Activated naive CD4-positive, alpha-beta T cell treated with anti-CD3 and anti-CD28 coated beads for 36 hours (primary cell): ENCODE measurements around the gene REV1. TPM values are rescaled to one million over a fixed set of nuclear protein-coding genes. Genes with fewer than 3 reads are reported as not detected.
"Not testable (repeated sequence)": the region's sequence is repeated elsewhere in the genome, so short reads cannot be mapped to it uniquely, and the experiment has no call there.

ENCODE experiments used
- CTCF ChIA-PET: fragments of 350-600 bp; sonication (Branson Sonifier 250); formaldehyde crosslinking; loops from one replicate; lab custom pipeline; 2021; ENCODE audit warnings: antibody characterized with exemption; lab: Charles Lee
- DNase-seq: peaks from one replicate; pipeline ENCODE4 v3.0.0-alpha.2; 2020
- H3K27ac Mint-ChIP-seq: one replicate; pipeline ENCODE4 v1.8.0; 2021; ENCODE audit warnings: mild to moderate bottlenecking, mixed read lengths
- H3K27me3 Mint-ChIP-seq: one replicate; pipeline ENCODE4 v1.8.0; 2021; ENCODE audit warnings: low read depth, mixed read lengths
- H3K36me3 Mint-ChIP-seq: one replicate; pipeline ENCODE4 v1.8.0; 2021; ENCODE audit warnings: low read depth, mixed read lengths
- H3K4me1 Mint-ChIP-seq: one replicate; pipeline ENCODE4 v1.8.0; 2021; ENCODE audit warnings: low read depth, mixed read lengths
- H3K4me3 Mint-ChIP-seq: one replicate; pipeline ENCODE4 v1.8.0; 2021; ENCODE audit warnings: mild to moderate bottlenecking, moderate library complexity, mixed read lengths
- H3K9me3 Mint-ChIP-seq: one replicate; pipeline ENCODE4 v1.8.0; 2021; ENCODE audit warnings: mixed read lengths
- intact Hi-C: fragments of 100-400 bp; cut with micrococcal nuclease; formaldehyde crosslinking; loops from one replicate; pipeline ENCODE4 v1.15.1; 2023
- total RNA-seq, 2 experiments: library from RNA; stranded (reverse); gene quantifications; one replicate each; pipeline ENCODE4 v1.2.3, GENCODE V29; 2021

The REV1 gene
- total RNA-seq, 2 experiments from 2014 or later: 29.6 to 32.3 TPM

DNA sequence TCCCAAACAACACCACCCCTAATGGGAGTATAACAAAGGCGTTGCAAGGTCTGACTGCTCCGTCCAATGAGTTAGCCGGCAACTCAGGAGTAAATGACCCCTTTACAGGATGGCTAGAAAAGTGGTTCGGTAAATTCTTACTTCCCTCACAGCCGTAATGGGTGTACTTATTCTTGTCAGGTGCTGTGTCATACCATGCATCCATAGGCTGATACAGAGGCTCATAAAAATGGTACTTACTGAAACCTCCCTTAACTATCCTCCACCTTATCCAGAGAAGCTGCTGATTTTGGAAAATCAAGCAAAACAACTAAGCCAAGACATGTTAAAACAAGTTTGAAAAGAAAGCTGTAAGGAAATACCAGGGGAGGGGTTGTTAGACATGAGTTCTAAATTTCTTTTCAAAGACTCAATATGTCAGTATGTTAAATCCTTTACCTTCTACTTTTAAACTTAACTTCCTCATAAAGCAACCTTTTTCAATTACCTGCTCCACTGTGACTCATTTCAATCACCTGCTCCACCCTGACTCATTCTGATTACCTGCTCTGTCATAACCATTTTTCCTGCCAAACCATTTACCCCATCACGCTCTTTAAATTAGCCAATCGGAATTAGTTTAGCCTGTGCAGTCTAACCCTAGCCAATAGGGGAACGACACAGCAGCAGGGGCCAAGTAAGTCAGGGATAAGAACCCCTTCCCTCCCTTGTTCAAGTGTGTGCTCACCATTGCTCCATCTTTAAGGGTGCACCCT lies 14.0 kb upstream of the REV1 start:
- H3K4me3 Mint-ChIP-seq, H3K27me3 Mint-ChIP-seq, H3K9me3 Mint-ChIP-seq, H3K36me3 Mint-ChIP-seq, intact Hi-C loops: not testable (repeated sequence)
- CTCF ChIA-PET: interaction anchor here (0.9 kb wide), 1 partner anchor 56 kb away, joined by 3 read pairs; no protein-coding TSS in a partner anchor
- DNase-seq: peak; percentile 40
- H3K4me1 Mint-ChIP-seq: peaks cover 21% of the 10 kb centered on the region
- H3K27ac Mint-ChIP-seq: peak overlapping the region; percentile 77

DNA sequence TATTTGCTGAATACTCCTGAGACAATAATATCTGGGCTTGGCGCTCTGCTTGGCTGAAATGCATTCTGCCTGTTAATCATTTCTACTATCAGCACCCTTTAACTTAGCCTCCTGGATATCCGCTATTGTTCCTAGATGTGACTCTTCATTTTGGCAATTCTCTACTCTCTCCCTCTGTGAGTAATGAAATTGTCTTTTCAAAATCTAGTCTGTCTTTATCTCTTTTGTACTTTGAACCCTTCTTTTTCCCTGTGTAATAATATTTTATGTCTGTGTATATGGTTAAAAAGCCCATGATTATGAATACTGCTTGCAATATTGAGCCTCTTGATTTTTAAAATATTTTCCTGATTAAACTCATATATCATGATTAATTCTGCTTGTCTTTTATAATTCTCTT lies 6.2 kb upstream of the REV1 start:
- CTCF ChIA-PET: no interaction called here
- H3K36me3 Mint-ChIP-seq: no peaks in the 10 kb centered on the region
- H3K4me1 Mint-ChIP-seq: peaks cover 20% of the 10 kb centered on the region
- no peak for DNase-seq
- H3K27me3 Mint-ChIP-seq: peaks cover 14% of the 10 kb centered on the region
- H3K4me3 Mint-ChIP-seq: no peak overlapping the region
- no peak overlapping the region for H3K27ac Mint-ChIP-seq
- H3K9me3 Mint-ChIP-seq: no peaks in the 10 kb centered on the region
- intact Hi-C loops: loop anchor here (10.0 kb wide), 1 partner anchor 761 kb away; the partner anchor contains the start of gene MGAT4A

DNA sequence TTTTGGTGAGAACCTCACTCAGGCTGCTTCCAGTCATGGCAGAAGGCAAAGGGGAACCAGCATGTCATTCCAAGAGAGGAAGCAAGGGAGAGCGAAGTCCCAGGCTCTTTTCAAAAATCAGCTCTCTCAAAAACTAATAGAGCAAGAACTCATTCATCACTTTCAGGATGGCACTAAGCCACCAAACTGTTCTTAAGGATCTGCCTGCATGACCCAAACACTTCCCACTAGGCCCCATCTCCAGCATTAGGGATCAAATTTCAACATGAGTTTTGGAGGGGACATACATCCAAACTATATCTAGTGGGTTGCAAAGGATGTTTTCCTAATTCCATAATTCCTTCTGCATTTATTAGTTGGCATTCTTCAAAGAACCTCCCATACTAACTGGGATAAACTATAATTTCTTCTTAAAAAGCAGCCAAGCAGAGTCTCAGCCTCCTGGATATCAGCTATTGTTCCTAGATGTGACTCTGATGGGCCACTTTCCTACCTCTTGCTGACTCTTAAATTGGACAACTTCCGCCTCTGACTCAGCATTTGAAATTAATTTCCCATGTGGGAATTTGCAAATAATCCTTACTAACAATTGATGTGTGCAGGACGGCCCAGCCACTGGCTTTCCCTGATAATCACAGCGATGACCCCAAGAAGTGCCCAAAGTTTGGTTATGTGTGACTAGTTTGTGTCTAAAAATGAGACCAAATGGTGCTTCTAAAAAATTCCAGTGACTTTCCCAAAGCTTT lies 5.5 kb upstream of the REV1 start:
- intact Hi-C loops: loop anchor here (10.0 kb wide), 1 partner anchor 760 kb away; the partner anchor contains the start of gene MGAT4A
- H3K9me3 Mint-ChIP-seq: no peaks in the 10 kb centered on the region
- H3K4me3 Mint-ChIP-seq: no peak overlapping the region
- CTCF ChIA-PET: no interaction called here
- no peak overlapping the region for H3K27ac Mint-ChIP-seq
- H3K27me3 Mint-ChIP-seq: peaks cover 14% of the 10 kb centered on the region
- H3K4me1 Mint-ChIP-seq: peaks cover 23% of the 10 kb centered on the region
- no peak for DNase-seq
- H3K36me3 Mint-ChIP-seq: no peaks in the 10 kb centered on the region

DNA sequence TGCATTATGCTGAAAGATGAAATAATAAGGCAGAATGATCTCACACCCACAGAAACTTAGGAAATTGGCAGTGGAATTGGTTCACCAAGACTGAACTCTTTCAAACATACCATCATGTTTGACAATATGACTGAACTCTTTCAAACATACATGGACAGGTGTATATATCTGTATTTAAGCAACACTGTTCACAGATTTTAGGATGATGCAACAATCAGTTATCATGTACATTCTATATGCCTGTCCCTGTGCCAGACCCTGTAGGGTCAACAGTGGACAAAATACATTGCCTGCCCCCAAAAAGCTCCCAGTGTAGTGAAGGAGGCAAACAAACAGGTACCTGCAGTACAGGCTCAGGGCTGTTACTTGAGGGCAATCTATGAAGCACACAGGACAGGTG lies 2.9 kb upstream of the REV1 start:
- peaks cover 25% of the 10 kb centered on the region for H3K4me1 Mint-ChIP-seq

DNA sequence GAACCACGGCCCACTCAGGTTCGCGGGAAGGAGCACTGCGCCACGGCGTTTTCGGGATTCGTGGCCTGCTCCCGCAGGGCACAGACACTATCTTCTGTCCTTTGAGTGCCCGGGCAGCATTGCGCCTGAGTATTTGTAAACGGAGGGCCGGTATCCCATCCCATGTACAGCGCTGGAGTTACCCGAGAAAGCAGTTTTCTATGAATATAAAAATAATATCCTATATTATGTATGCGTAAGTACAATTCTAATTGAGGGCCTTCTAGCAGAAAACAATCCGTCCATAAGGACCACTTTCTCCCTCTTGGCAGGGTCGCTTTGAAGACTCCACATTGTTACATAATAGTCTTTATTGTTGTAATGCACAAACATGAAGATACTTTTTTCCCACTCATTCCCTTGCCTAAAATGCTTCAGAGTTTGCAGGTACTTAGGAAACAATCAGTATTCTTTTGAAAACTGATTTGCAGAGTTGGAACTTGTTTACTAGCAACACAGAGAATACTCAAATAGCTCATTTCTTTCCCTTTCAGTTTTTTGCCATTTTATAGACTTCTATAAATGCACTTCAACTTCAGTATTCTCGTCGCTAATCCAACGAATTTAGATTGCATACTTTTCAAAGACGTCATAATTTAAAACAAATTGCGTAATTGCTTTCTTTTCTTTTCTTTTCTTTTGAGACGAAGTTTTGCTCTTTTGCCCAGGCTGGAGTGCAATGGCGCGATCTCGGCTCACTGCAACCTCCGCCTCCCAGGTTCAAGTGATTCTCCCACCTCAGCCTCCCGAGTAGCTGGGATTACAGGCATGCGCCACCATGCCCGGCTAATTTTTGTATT lies 1.0 kb upstream of the REV1 start:
- intact Hi-C loops: loop anchor here (1.0 to 10.0 kb wide), 9 partner anchors 155 to 840 kb away; partner anchors contain the start of genes C2orf15, CRACDL, LIPT1 and MGAT4A
- H3K9me3 Mint-ChIP-seq: no peaks in the 10 kb centered on the region
- peaks cover 29% of the 10 kb centered on the region for H3K4me1 Mint-ChIP-seq
- peak overlapping the region; percentile 87 for H3K4me3 Mint-ChIP-seq
- CTCF ChIA-PET: interaction anchor here (1.4 kb wide), 1 partner anchor 153 kb away, joined by 4 read pairs; the partner anchor contains the start of gene EIF5B
- H3K27me3 Mint-ChIP-seq: no peaks in the 10 kb centered on the region
- DNase-seq: no peak
- peaks cover 13% of the 10 kb centered on the region for H3K36me3 Mint-ChIP-seq
- peak overlapping the region; percentile 92 for H3K27ac Mint-ChIP-seq

More for the DNA sequence above, 2.9 kb upstream of the REV1 start:
- no peak overlapping the region for H3K4me3 Mint-ChIP-seq
- H3K9me3 Mint-ChIP-seq: no peaks in the 10 kb centered on the region
- H3K36me3 Mint-ChIP-seq: peaks cover 5% of the 10 kb centered on the region
- no peak for DNase-seq
- no peaks in the 10 kb centered on the region for H3K27me3 Mint-ChIP-seq
- CTCF ChIA-PET: no interaction called here
- no peak overlapping the region for H3K27ac Mint-ChIP-seq
- intact Hi-C loops: loop anchor here (5.0 to 10.0 kb wide), 2 partner anchors 555 to 758 kb away; partner anchors contain the start of genes CRACDL and MGAT4A

DNA sequence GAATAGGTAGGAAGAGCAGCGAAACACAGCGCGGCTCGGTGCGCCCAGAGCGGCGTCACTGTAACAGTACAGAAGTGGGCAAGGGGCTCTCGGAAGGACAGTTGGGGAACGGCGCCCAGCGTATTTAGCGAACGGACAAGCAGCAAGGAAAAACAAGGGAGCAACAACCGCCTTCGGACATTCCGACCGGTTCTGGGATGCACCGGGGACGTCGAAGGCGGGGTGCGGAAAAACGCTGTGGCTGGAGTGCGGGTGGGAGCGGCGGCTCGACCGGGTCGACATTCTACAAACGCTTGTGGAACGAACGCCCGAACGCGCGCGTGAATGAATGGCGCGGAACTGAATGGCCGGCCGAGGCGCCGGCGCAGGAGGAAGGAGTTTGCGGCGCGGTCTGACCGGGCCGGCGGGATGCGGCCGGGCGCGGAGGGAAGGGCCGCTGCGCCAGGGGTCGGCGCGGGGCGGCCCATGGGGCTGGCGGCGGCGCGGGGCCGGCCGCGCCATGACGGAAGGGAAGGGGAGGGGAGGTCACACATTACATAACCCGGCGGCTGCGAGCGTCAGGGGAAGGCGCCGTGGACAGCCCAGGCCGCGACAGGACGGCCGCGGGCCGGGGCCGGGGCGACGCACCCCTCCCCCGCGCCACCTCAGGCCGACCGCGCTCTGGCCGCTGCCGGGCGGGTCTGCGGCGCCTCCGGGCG lies 605 bp downstream of the REV1 start:
- DNase-seq: peak; percentile 47
- Mint-ChIP-seq H3K36me3 (peaks cover 13% of the 10 kb centered on the region), H3K27me3 (no peaks in the 10 kb centered on the region), H3K4me3 (peak overlapping the region; percentile 86), H3K4me1 (peaks cover 42% of the 10 kb centered on the region), H3K27ac (peak overlapping the region; percentile 90), H3K9me3 (no peaks in the 10 kb centered on the region)
- intact Hi-C loops: no loop called here
- CTCF ChIA-PET: no interaction called here

DNA sequence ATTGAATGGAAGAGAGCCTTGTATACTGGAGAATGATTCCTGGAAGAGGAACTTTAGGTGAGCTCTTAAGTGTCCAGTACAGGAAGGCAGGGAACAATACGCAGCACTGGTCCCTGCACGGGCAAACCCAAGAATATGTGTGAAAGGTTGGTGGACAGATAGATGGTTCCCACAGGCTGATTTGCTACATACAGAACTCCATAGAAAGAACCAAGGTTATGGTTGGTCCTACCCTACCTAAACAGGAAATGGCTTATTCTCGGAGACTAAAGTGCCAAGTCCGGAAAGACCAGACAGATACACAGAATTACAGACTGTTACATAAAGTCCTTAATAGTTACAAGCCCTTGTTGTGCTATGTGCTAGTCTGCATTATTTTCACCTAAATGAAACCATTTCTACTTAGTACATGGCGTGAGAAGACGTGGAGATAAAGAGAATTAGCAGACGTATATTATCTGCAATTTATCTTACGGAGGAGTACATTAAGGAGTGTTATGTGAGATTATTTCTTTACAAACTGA lies 1.2 kb downstream of the REV1 start:
- peak overlapping the region; percentile 86 for H3K4me3 Mint-ChIP-seq
- CTCF ChIA-PET: no interaction called here
- no peak for DNase-seq
- H3K4me1 Mint-ChIP-seq: peaks cover 46% of the 10 kb centered on the region
- no peaks in the 10 kb centered on the region for H3K9me3 Mint-ChIP-seq
- H3K27ac Mint-ChIP-seq: peak overlapping the region; percentile 90
- intact Hi-C loops: no loop called here
- peaks cover 13% of the 10 kb centered on the region for H3K36me3 Mint-ChIP-seq
- H3K27me3 Mint-ChIP-seq: no peaks in the 10 kb centered on the region

DNA sequence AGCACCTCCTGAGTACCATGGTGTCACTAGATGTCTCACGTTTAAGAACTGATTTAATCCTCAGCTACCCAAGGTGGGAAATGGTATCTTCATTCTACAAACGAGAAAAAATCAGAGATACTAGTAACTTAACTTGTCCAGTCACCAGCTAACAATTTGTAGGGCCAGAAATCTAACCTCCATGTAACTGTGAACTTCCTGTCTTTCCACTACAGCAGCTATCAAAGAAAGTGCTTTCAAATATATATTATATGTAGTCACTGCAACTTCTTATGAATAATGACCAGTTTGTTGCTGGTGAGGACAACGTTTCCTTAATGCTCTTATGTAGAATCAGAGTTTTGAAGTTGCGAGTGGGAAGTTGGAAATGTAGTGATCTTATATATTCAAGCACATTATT lies 1.9 kb downstream of the REV1 start:
- no peak overlapping the region for H3K27ac Mint-ChIP-seq
- no peak for DNase-seq
- intact Hi-C loops: no loop called here
- peak overlapping the region; percentile 86 for H3K4me3 Mint-ChIP-seq
- no peaks in the 10 kb centered on the region for H3K9me3 Mint-ChIP-seq
- H3K36me3 Mint-ChIP-seq: peaks cover 13% of the 10 kb centered on the region
- peaks cover 50% of the 10 kb centered on the region for H3K4me1 Mint-ChIP-seq
- H3K27me3 Mint-ChIP-seq: no peaks in the 10 kb centered on the region
- CTCF ChIA-PET: no interaction called here

DNA sequence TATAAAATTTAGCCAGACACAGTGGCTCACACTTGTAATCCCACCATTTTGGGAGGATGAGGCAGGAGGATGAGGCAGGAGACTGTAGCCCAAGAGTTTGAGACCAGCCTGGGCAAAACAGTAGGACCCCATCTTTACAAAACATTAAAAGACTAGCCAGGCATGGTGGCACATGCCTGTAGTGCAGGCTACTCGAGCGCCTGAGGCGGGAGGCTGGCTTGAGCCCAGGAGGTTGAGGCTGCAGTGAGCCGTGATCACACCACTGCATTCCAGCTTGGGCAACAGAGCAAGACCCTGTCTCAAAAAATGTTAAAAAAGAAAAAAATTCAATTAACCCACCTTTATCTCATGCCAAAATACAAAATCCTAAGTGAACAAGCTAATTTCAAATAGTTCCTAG lies 4.0 kb downstream of the REV1 start:
- H3K36me3 Mint-ChIP-seq: peaks cover 17% of the 10 kb centered on the region
- peaks cover 65% of the 10 kb centered on the region for H3K4me1 Mint-ChIP-seq
- CTCF ChIA-PET: interaction anchor here (1.0 kb wide), 1 partner anchor 332 kb away, joined by 3 read pairs; no protein-coding TSS in a partner anchor
- no peak for DNase-seq
- H3K9me3 Mint-ChIP-seq: no peaks in the 10 kb centered on the region
- H3K27ac Mint-ChIP-seq: no peak overlapping the region
- H3K27me3 Mint-ChIP-seq: no peaks in the 10 kb centered on the region
- intact Hi-C loops: no loop called here
- no peak overlapping the region for H3K4me3 Mint-ChIP-seq

DNA sequence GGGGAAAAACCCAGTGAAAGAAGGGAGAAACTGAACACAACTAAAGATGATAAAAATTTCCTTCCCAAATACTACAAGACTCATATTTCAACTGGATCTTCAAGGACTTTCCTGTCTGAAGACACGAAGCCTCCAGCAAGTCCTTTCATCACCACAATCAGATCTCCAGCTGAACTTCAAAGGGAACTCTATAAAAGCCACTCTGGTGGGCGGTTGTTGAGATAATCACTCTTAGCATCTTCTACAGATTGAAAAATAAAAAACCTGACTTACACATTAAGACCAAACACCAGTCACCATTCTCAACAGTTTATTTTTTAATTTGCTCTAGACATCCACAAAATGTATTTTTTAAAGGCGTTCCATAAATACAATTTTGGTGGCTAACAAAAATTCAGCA lies 4.4 kb downstream of the REV1 start:
- Mint-ChIP-seq H3K27ac (no peak overlapping the region), H3K9me3 (no peaks in the 10 kb centered on the region), H3K36me3 (peaks cover 17% of the 10 kb centered on the region), H3K4me1 (peaks cover 65% of the 10 kb centered on the region), H3K4me3 (no peak overlapping the region), H3K27me3 (no peaks in the 10 kb centered on the region)
- CTCF ChIA-PET: interaction anchor here (1.0 kb wide), 1 partner anchor 332 kb away, joined by 3 read pairs; no protein-coding TSS in a partner anchor
- intact Hi-C loops: no loop called here
- no peak for DNase-seq

DNA sequence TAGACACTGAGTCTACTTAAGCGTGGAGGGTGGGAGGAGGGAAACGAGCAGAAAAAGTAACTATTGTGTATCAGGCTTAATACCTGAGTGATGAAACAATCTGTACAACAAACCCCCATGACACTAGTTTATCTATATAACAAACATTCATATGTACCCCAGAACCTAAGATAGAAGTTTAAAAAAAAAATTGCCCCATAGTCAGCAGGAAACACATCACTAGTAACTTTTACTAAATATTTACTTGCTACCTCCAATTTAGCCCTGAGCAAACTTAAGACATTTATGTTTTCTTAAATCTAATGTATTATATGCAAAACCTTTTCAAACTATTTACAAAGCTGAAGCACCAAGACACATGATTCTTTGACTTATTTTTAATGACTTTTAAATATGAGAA lies 5.6 kb downstream of the REV1 start:
- peaks cover 73% of the 10 kb centered on the region for H3K4me1 Mint-ChIP-seq
- intact Hi-C loops: no loop called here

More for the DNA sequence above, 5.6 kb downstream of the REV1 start:
- Mint-ChIP-seq H3K36me3 (peaks cover 17% of the 10 kb centered on the region), H3K4me3 (no peak overlapping the region), H3K27ac (no peak overlapping the region), H3K27me3 (no peaks in the 10 kb centered on the region), H3K9me3 (no peaks in the 10 kb centered on the region)
- CTCF ChIA-PET: interaction anchor here (1.1 kb wide), 1 partner anchor 38 kb away, joined by 3 read pairs; no protein-coding TSS in a partner anchor
- DNase-seq: no peak
